ENCODE measurements around the gene CRTC1.

GRCh38 chr19:18644196-18645034, 39.1 kb upstream of the CRTC1 start:
- TF ChIP-seq CTCF (IDR thresholded peaks at IDR 0.05): no peak
- no peak for TF ChIP-seq POLR2A (IDR thresholded peaks at IDR 0.05)
